ENCODE data around the gene TAF1C.

- TF ChIP-seq EP300 (IDR thresholded peaks at IDR 0.05), result no peak
- no peak for TF ChIP-seq CTCF (IDR thresholded peaks at IDR 0.05)
- TF ChIP-seq POLR2A (IDR thresholded peaks at IDR 0.05), result no peak
Measured at GRCh38 chr16:84141143-84141670, 45.6 kb downstream of the TAF1C start.
